ENCODE data around the gene TXNDC5.

DNA sequence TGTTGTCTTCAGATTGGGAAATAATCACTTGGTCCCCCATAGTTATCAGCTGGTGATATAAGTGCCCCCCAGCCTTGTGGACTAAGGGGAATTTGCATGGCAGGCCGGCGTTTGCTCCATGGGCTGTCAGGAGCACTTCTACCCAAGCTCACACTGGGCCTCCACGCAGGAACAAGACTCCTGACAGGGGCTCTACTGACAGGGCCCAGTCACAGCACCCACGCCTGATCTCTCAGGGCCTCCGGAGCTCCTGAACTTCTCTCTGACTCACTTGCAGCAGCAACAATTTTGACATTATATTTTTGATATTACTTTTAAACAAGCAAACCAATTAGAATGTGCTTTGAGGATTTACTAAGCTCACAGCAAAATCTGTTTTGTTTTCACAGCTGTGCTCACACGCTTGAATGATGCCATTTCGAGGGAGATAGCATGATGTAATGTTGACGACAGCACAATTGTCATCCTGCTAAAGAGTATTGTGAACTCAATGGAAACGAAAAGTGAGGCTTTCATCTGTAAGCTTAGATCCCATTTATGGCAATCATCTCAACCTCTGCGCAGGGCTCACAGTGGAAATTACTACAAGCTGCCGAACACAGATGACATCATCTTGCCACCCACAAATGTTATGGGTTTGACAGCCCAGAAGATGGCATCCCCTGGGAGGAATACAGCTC is 28.7 kb upstream of the TXNDC5 start:
- TF ChIP-seq, protein P1, sequence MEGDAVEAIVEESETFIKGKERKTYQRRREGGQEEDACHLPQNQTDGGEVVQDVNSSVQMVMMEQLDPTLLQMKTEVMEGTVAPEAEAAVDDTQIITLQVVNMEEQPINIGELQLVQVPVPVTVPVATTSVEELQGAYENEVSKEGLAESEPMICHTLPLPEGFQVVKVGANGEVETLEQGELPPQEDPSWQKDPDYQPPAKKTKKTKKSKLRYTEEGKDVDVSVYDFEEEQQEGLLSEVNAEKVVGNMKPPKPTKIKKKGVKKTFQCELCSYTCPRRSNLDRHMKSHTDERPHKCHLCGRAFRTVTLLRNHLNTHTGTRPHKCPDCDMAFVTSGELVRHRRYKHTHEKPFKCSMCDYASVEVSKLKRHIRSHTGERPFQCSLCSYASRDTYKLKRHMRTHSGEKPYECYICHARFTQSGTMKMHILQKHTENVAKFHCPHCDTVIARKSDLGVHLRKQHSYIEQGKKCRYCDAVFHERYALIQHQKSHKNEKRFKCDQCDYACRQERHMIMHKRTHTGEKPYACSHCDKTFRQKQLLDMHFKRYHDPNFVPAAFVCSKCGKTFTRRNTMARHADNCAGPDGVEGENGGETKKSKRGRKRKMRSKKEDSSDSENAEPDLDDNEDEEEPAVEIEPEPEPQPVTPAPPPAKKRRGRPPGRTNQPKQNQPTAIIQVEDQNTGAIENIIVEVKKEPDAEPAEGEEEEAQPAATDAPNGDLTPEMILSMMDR (conservative IDR thresholded peaks at IDR 0.05) = no peak
- TF ChIP-seq ZFX (IDR thresholded peaks at IDR 0.05) = no peak

Measured in C4-2B (cell line).